Measurements from ENCODE around the gene GXYLT1.
"Not testable (repeated sequence)": the region's sequence is repeated elsewhere in the genome, so short reads cannot be mapped to it uniquely, and the experiment has no call there.

The GXYLT1 gene

GRCh38 chr12:42124764-42125387 lies 19.8 kb downstream of the GXYLT1 start:
- DNase-seq (ENCODE audit: low spot score) = no peak
- Histone ChIP-seq H3K4me3 (no peak overlapping the region), H3K27ac (no peak overlapping the region)
- TF ChIP-seq CTCF (IDR thresholded peaks at IDR 0.05) = no peak

DNA sequence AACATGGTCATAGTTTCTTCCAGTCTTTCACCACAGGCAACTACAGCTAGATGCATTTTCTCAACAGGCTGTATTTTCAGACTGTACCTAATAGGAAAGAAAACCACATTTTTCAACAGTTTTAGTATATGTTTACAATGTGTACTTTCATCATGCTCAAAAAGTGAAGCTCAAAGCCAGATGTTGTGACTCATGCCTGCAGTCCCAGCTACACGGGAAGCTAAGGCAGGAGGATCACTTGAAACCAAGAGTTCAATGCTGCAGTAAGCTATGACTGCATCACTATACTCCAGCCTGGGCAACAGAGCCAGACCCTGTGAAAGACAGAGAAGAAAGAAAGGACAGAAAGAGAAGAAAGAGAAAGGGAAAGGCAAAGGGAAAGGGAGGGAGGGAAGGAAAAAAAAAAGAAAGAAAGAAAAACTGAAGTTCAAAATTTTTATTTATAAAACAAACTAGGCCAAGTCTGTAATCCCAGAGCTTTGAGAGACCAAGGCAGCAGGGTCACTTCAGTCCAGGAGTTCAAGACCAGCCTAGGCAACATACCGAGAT lies 25.5 kb downstream of the GXYLT1 start:
- no peak for TF ChIP-seq CTCF (IDR thresholded peaks at IDR 0.05)
- H3K27ac ChIP-seq = no peak overlapping the region
- no peak for DNase-seq (ENCODE audit: low spot score)
- H3K4me3 ChIP-seq = no peak overlapping the region

GRCh38 chr12:42118136-42118879 lies 26.4 kb downstream of the GXYLT1 start:
- H3K4me3 ChIP-seq = no peak overlapping the region
- no peak overlapping the region for H3K27ac ChIP-seq
- no peak for DNase-seq (ENCODE audit: low spot score)
- no peak for TF ChIP-seq CTCF (IDR thresholded peaks at IDR 0.05)

- H3K27ac ChIP-seq = no peak overlapping the region
- no peak for TF ChIP-seq CTCF (IDR thresholded peaks at IDR 0.05)
- DNase-seq (ENCODE audit: low spot score) = no peak
- no peak overlapping the region for H3K4me3 ChIP-seq
These were observed 35.6 kb downstream of the GXYLT1 start for GRCh38 chr12:42109031-42109430.

- not testable (repeated sequence) for DNase-seq (ENCODE audit: low spot score); H3K27ac ChIP-seq; H3K4me3 ChIP-seq
These were observed 37.9 kb downstream of the GXYLT1 start for GRCh38 chr12:42106791-42107190.

DNA sequence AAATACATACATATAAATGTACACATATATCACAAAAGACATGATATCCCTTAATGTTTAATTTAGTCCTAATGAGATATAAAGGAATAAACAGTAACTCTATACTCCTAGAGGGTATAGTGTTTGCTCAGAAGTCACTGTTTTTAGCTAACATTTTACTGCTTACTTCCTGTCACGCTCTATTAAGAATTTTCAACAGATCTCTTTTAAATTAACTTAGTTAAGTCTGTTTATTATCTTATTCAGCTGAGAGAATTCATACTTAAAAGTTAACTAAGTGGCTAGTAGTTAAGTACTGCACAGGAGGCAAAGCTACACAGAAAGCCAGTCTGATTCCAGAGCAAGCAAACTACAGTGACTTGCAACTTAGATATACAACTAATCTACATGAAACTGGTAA lies 39.9 kb downstream of the GXYLT1 start:
- no peak for DNase-seq (ENCODE audit: low spot score)
- no peak for TF ChIP-seq CTCF (IDR thresholded peaks at IDR 0.05)
- no peak overlapping the region for H3K27ac ChIP-seq

DNA sequence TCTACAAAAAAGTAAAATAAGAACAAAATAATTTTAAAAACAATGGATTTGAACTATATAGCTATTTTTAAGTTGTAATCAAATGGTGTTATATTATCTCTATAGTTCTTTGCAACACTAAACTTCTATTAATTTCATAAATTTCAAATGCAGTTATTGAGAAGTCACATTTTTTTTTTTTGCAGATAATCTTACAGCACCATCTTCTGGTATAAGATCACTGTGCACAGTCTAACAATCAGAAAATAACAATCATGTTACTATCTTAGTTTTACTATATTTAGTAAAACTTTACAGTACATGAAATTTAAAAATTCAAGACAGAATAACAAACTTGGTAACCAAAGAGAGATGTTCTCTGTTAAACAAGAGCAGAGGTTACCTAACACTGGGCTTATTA lies 40.6 kb downstream of the GXYLT1 start:
- DNase-seq (ENCODE audit: low spot score) = no peak
- H3K4me3 ChIP-seq = no peak overlapping the region
- H3K27ac ChIP-seq = no peak overlapping the region
- TF ChIP-seq CTCF (IDR thresholded peaks at IDR 0.05) = no peak

More for the DNA sequence above, 39.9 kb downstream of the GXYLT1 start:
- no peak overlapping the region for H3K4me3 ChIP-seq

Data from coronary artery (tissue), 2 donors.